GM12878 (cell line): ENCODE measurements around the gene MSX2.

Experiments
- ASH2L ChIP-seq: fragments of 300-600, 200-600 bp; sonication (generic); IDR thresholded peaks from 2 replicates; pipeline ENCODE4 v1.6.1; 2017; ENCODE audit warnings: low read depth, mild to moderate bottlenecking, borderline replicate concordance
- BRCA1 ChIP-seq: IDR thresholded peaks from 2 replicates; pipeline ENCODE4 v1.6.1; 2011; ENCODE audit warnings: low read depth, low read length, improper control_type of control experiment
- CTCF ChIP-seq, 3 experiments: IDR thresholded peaks in 2 of 3; conservative IDR thresholded peaks in 1 of 3; 2 replicates each; pipeline ENCODE4 v1.5.1; 2011; ENCODE audit warnings: low read depth in 3 of 3, low read length in 3 of 3, mild to moderate bottlenecking in 3 of 3, control low read depth in 2 of 3, moderate library complexity in 2 of 3, inconsistent platforms in 1 of 3, mixed read lengths in 1 of 3; ENCODE audit not compliant: control insufficient read depth in 2 of 3, insufficient read depth in 1 of 3; ENCODE audit errors: extremely low read depth in 1 of 3
- EZH2 ChIP-seq: IDR thresholded peaks from 2 replicates; pipeline ENCODE4 v1.6.1; 2012; ENCODE audit warnings: low read depth, mild to moderate bottlenecking, control low read depth, inconsistent platforms, low read length, borderline replicate concordance; ENCODE audit not compliant: control insufficient read depth
- MXI1 ChIP-seq: fragments of 150-350 bp; IDR thresholded peaks from 2 replicates; pipeline ENCODE4 v1.6.1; 2011; ENCODE audit warnings: low read depth, mild to moderate bottlenecking, inconsistent platforms, low read length, improper control_type of control experiment
- NFIC ChIP-seq: IDR thresholded peaks from 2 replicates; pipeline ENCODE4 v1.6.1; 2012; ENCODE audit warnings: low read depth, mild to moderate bottlenecking, inconsistent platforms, low read length, moderate library complexity
- NRF1 ChIP-seq: conservative IDR thresholded peaks from 2 replicates; pipeline ENCODE4 v1.6.1; 2011; ENCODE audit warnings: mild to moderate bottlenecking, low read depth, low read length, improper control_type of control experiment
- POLR2AphosphoS5 ChIP-seq: IDR thresholded peaks from 2 replicates; pipeline ENCODE4 v1.6.1; 2011; ENCODE audit warnings: mild to moderate bottlenecking, low read length, inconsistent platforms
- TCF12 ChIP-seq: IDR thresholded peaks from 2 replicates; pipeline ENCODE4 v1.6.1; 2011; ENCODE audit warnings: low read depth, mild to moderate bottlenecking, low read length
- YY1 ChIP-seq: IDR thresholded peaks from 2 replicates; pipeline ENCODE4 v1.6.1; 2011; ENCODE audit warnings: low read depth, mild to moderate bottlenecking, low read length
- ZBED1 ChIP-seq: IDR thresholded peaks from 2 replicates; pipeline ENCODE4 v1.6.1; 2016; ENCODE audit warnings: borderline replicate concordance
- TF ChIP-seq, protein P1 (sequence below): IDR thresholded peaks from 2 replicates; pipeline ENCODE4 v1.6.1; 2012; ENCODE audit warnings: low read depth, low read length, improper control_type of control experiment
- TF ChIP-seq, protein P2 (sequence below): IDR thresholded peaks from 2 replicates; pipeline ENCODE4 v1.6.1; 2011; ENCODE audit warnings: low read depth, low read length, improper control_type of control experiment, borderline replicate concordance
- TF ChIP-seq, protein P3 (sequence below): fragments of 450-650 bp; IDR thresholded peaks from 2 replicates; pipeline ENCODE4 v1.6.1; 2017; ENCODE audit warnings: mild to moderate bottlenecking, moderate library complexity

DNA sequence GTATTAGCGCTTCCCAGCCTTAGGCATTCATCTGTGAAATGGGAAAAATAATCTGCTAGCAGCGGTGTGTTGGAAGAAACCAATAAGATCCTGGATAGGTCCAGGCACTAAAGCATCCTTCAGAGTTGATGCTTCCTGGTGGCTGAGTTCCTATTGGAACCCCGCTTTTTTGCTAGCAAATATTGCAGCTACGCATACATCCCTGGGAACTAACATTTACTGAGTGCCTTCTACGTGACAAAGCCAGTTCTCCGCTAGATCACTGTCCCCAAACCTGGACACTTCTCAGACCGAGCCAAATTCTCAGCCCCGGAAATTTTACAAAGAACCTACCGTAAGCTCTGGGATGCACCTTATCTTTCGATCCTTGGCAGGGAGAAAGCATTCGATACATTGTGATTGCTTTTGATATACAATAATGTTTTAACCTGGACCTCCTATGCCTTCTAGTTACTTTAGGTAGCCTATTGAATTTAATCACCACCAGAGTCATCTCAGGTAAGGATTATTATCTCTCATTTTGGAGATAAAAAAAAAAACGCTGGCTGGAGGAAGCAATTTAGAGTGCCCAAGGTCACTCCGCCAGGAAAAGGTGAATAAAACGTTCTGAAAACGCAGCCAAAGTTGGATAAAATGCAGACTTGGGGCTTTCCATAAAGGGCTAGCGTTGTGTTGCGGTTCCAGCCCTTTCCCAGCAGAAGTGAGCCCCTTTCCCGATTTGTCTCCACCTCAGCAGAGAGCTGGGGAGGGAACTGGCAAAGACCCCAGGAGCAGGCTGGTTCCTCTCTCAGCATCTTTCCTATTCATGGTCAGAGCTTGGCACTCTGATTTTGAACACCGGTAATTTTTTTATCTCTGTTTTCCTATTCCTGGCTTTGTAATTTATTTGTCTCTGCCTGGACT, 2.6 kb upstream of the MSX2 start:
- TF ChIP-seq CTCF (IDR thresholded peaks at IDR 0.05 in 2 of 3, conservative IDR thresholded peaks at IDR 0.05 in 1 of 3; ENCODE audit: control insufficient read depth in 2 of 3, extremely low read depth in 1 of 3, insufficient read depth in 1 of 3, low read depth in 3 of 3, low read length in 3 of 3): no peak
- TF ChIP-seq ASH2L: no peak
- TF ChIP-seq, protein P1, sequence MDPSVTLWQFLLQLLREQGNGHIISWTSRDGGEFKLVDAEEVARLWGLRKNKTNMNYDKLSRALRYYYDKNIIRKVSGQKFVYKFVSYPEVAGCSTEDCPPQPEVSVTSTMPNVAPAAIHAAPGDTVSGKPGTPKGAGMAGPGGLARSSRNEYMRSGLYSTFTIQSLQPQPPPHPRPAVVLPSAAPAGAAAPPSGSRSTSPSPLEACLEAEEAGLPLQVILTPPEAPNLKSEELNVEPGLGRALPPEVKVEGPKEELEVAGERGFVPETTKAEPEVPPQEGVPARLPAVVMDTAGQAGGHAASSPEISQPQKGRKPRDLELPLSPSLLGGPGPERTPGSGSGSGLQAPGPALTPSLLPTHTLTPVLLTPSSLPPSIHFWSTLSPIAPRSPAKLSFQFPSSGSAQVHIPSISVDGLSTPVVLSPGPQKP: no peak
- no peak for TF ChIP-seq YY1
- no peak for TF ChIP-seq BRCA1
- no peak for TF ChIP-seq EZH2
- no peak for TF ChIP-seq NFIC
- TF ChIP-seq, protein P2, sequence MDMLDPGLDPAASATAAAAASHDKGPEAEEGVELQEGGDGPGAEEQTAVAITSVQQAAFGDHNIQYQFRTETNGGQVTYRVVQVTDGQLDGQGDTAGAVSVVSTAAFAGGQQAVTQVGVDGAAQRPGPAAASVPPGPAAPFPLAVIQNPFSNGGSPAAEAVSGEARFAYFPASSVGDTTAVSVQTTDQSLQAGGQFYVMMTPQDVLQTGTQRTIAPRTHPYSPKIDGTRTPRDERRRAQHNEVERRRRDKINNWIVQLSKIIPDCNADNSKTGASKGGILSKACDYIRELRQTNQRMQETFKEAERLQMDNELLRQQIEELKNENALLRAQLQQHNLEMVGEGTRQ: no peak
- no peak for TF ChIP-seq MXI1
- TF ChIP-seq TCF12: no peak
- TF ChIP-seq POLR2AphosphoS5: no peak
- no peak for TF ChIP-seq ZBED1
- no peak for TF ChIP-seq NRF1
- TF ChIP-seq, protein P3, sequence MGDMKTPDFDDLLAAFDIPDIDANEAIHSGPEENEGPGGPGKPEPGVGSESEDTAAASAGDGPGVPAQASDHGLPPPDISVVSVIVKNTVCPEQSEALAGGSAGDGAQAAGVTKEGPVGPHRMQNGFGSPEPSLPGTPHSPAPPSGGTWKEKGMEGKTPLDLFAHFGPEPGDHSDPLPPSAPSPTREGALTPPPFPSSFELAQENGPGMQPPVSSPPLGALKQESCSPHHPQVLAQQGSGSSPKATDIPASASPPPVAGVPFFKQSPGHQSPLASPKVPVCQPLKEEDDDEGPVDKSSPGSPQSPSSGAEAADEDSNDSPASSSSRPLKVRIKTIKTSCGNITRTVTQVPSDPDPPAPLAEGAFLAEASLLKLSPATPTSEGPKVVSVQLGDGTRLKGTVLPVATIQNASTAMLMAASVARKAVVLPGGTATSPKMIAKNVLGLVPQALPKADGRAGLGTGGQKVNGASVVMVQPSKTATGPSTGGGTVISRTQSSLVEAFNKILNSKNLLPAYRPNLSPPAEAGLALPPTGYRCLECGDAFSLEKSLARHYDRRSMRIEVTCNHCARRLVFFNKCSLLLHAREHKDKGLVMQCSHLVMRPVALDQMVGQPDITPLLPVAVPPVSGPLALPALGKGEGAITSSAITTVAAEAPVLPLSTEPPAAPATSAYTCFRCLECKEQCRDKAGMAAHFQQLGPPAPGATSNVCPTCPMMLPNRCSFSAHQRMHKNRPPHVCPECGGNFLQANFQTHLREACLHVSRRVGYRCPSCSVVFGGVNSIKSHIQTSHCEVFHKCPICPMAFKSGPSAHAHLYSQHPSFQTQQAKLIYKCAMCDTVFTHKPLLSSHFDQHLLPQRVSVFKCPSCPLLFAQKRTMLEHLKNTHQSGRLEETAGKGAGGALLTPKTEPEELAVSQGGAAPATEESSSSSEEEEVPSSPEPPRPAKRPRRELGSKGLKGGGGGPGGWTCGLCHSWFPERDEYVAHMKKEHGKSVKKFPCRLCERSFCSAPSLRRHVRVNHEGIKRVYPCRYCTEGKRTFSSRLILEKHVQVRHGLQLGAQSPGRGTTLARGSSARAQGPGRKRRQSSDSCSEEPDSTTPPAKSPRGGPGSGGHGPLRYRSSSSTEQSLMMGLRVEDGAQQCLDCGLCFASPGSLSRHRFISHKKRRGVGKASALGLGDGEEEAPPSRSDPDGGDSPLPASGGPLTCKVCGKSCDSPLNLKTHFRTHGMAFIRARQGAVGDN: no peak
